Mesenchymal stem cell (in vitro differentiated cells and primary cell): ENCODE data around the gene UNKL.

Experiments
- DNase-seq: peaks from one replicate; pipeline ENCODE4 v3.0.0-alpha.2; 2013
- H2AFZ ChIP-seq: one replicate; pipeline ENCODE4 v1.6.1; 2013; ENCODE audit warnings: low read depth, mild to moderate bottlenecking, control low read depth, inconsistent platforms, low read length, moderate library complexity
- H2AK5ac ChIP-seq: 2 replicates; pipeline ENCODE4 v1.6.1; 2013; ENCODE audit warnings: low read length, moderate library complexity, mild to moderate bottlenecking, inconsistent platforms; ENCODE audit not compliant: severe bottlenecking
- H2BK120ac ChIP-seq: one replicate; pipeline ENCODE4 v1.6.1; 2013; ENCODE audit warnings: low read depth, mild to moderate bottlenecking, inconsistent platforms, low read length, moderate library complexity
- H2BK12ac ChIP-seq, 2 experiments: one replicate each; pipeline ENCODE4 v1.6.1; 2013; ENCODE audit warnings: inconsistent platforms in 2 of 2, low read length in 2 of 2, mild to moderate bottlenecking in 2 of 2, moderate library complexity in 2 of 2, control low read depth in 1 of 2
- H2BK15ac ChIP-seq: one replicate; pipeline ENCODE4 v1.6.1; 2013; ENCODE audit warnings: mild to moderate bottlenecking, low read depth, inconsistent platforms; ENCODE audit not compliant: poor library complexity, severe bottlenecking
- H2BK5ac ChIP-seq: 2 replicates; pipeline ENCODE4 v1.6.1; 2013; ENCODE audit warnings: low read depth, mild to moderate bottlenecking, low read length, control low read depth, inconsistent platforms; ENCODE audit not compliant: poor library complexity, severe bottlenecking
- H3K14ac ChIP-seq, 2 experiments: one replicate each; pipeline ENCODE4 v1.6.1; 2013; ENCODE audit warnings: inconsistent platforms in 2 of 2, low read length in 2 of 2, control low read depth in 1 of 2, mild to moderate bottlenecking in 1 of 2, moderate library complexity in 1 of 2
- H3K18ac ChIP-seq, 2 experiments: one replicate each; pipeline ENCODE4 v1.6.1; 2013; ENCODE audit warnings: inconsistent platforms in 2 of 2, low read length in 2 of 2, control low read depth in 1 of 2, low read depth in 1 of 2, mild to moderate bottlenecking in 1 of 2
- H3K23ac ChIP-seq, 2 experiments: one replicate each; pipeline ENCODE4 v1.6.1; 2013; ENCODE audit warnings: inconsistent platforms in 2 of 2, low read length in 2 of 2, mild to moderate bottlenecking in 2 of 2, moderate library complexity in 2 of 2, control low read depth in 1 of 2
- H3K27ac ChIP-seq: 2 replicates; pipeline ENCODE4 v1.5.1; 2013; ENCODE audit warnings: mild to moderate bottlenecking, moderate library complexity, low read length, control low read depth, inconsistent platforms; ENCODE audit not compliant: poor library complexity, severe bottlenecking
- H3K27me3 ChIP-seq, 2 experiments: 2 replicates each; pipeline versions ENCODE4 v1.6.1 to v1.7.0; 2013; ENCODE audit warnings: low read length in 2 of 2, mild to moderate bottlenecking in 2 of 2, moderate library complexity in 2 of 2, control low read depth in 1 of 2, inconsistent platforms in 1 of 2; ENCODE audit not compliant: control insufficient read depth in 1 of 2, insufficient read depth in 1 of 2
- H3K36me3 ChIP-seq, 2 experiments: 2 replicates each; pipeline versions ENCODE4 v1.6.1 to v1.7.0; 2013; ENCODE audit warnings: low read length in 2 of 2, control low read depth in 1 of 2, inconsistent platforms in 1 of 2, low read depth in 1 of 2, mild to moderate bottlenecking in 1 of 2; ENCODE audit not compliant: insufficient read depth in 2 of 2, control insufficient read depth in 1 of 2
- H3K4ac ChIP-seq, 2 experiments: one replicate each; pipeline ENCODE4 v1.6.1; 2013; ENCODE audit warnings: inconsistent platforms in 2 of 2, low read length in 2 of 2, mild to moderate bottlenecking in 2 of 2, moderate library complexity in 2 of 2, control low read depth in 1 of 2, low read depth in 1 of 2
- H3K4me1 ChIP-seq: 2 replicates; pipeline ENCODE4 v1.6.1; 2013; ENCODE audit warnings: low read depth, low read length, control low read depth; ENCODE audit not compliant: control insufficient read depth, insufficient read depth
- H3K4me2 ChIP-seq: 2 replicates; pipeline ENCODE4 v1.6.1; 2013; ENCODE audit warnings: low read length, mild to moderate bottlenecking, inconsistent platforms; ENCODE audit not compliant: poor library complexity, severe bottlenecking
- H3K4me3 ChIP-seq, 2 experiments: 2 replicates each; pipeline versions ENCODE4 v1.5.1 to v1.7.0; 2013; ENCODE audit warnings: low read length in 2 of 2, mild to moderate bottlenecking in 2 of 2, control low read depth in 1 of 2, low read depth in 1 of 2; ENCODE audit not compliant: insufficient read depth in 1 of 2
- H3K79me1 ChIP-seq: replicated peaks from 2 replicates; pipeline ENCODE4 v1.6.1; 2013; ENCODE audit warnings: mild to moderate bottlenecking, control low read depth, low read length, inconsistent platforms; ENCODE audit not compliant: poor library complexity, severe bottlenecking
- H3K9ac ChIP-seq: 2 replicates; pipeline ENCODE4 v1.7.0; 2013; ENCODE audit warnings: mild to moderate bottlenecking, low read length, moderate library complexity
- H3K9me3 ChIP-seq: 2 replicates; pipeline ENCODE4 v1.7.0; 2013; ENCODE audit warnings: mild to moderate bottlenecking, low read length; ENCODE audit not compliant: control insufficient read depth
- H4K8ac ChIP-seq: one replicate; pipeline ENCODE4 v1.6.1; 2013; ENCODE audit warnings: inconsistent platforms, mild to moderate bottlenecking, low read length, moderate library complexity
- H4K91ac ChIP-seq: one replicate; pipeline ENCODE4 v1.6.1; 2013; ENCODE audit warnings: mild to moderate bottlenecking, low read length, inconsistent platforms
- WGBS: methylation state at CpG from one replicate; pipeline ENCODE4 v1.1.7; 2013; ENCODE audit warnings: mixed read lengths; 5-methylcytosine and 5-hydroxymethylcytosine counted together

UNKL gene

GRCh38 chr16:1325261-1325660 lies 89.2 kb downstream of the UNKL start:
- Histone ChIP-seq H2BK5ac (no peak overlapping the region), H2AFZ (no peak overlapping the region), H3K4me1 (peaks cover 3% of the 10 kb centered on the region), H3K18ac (no peak overlapping the region), H3K23ac (no peak overlapping the region), H3K36me3 (peaks cover 47 to 70% of the 10 kb centered on the region in 2 experiments), H3K14ac (no peak overlapping the region), H3K4me2 (no peak overlapping the region), H2AK5ac (no peak overlapping the region), H4K91ac (no peak overlapping the region), H3K4me3 (no peak overlapping the region), H3K4ac (no peak overlapping the region), H3K79me1 (peaks cover 28% of the 10 kb centered on the region), H3K27me3 (peaks cover 0 to 2% of the 10 kb centered on the region in 2 experiments), H4K8ac (no peak overlapping the region), H3K9ac (no peak overlapping the region), H2BK12ac (no peak overlapping the region), H2BK15ac (no peak overlapping the region), H2BK120ac (no peak overlapping the region), H3K9me3 (no peaks in the 10 kb centered on the region), H3K27ac (no peak overlapping the region)
- no peak for DNase-seq
- 94% methylated on average over 15 of the region's 15 CpGs for WGBS

GRCh38 chr16:1324286-1324826 lies 90.1 kb downstream of the UNKL start:
- WGBS: 94% methylated on average over 21 of the region's 22 CpGs
- Histone ChIP-seq H3K36me3 (peaks cover 56 to 79% of the 10 kb centered on the region in 2 experiments), H2BK12ac (no peak overlapping the region), H3K14ac (no peak overlapping the region), H4K91ac (no peak overlapping the region), H3K79me1 (peaks cover 35% of the 10 kb centered on the region), H3K9me3 (no peaks in the 10 kb centered on the region), H2BK5ac (no peak overlapping the region), H2BK120ac (no peak overlapping the region), H4K8ac (no peak overlapping the region), H3K23ac (no peak overlapping the region), H3K9ac (no peak overlapping the region), H3K4me3 (no peak overlapping the region), H3K4me1 (no peaks in the 10 kb centered on the region), H3K27ac (no peak overlapping the region), H3K4me2 (no peak overlapping the region), H3K18ac (no peak overlapping the region), H2AK5ac (no peak overlapping the region), H3K27me3 (no peaks in the 10 kb centered on the region), H3K4ac (no peak overlapping the region), H2AFZ (no peak overlapping the region), H2BK15ac (no peak overlapping the region)
- no peak for DNase-seq

- no peak for DNase-seq
- Histone ChIP-seq H2BK12ac (no peak overlapping the region), H3K4me1 (peaks cover 2% of the 10 kb centered on the region), H3K9ac (no peak overlapping the region), H3K9me3 (no peaks in the 10 kb centered on the region), H2AK5ac (no peak overlapping the region), H3K4me3 (no peak overlapping the region), H3K27me3 (no peaks in the 10 kb centered on the region), H2AFZ (no peak overlapping the region), H3K23ac (no peak overlapping the region), H3K14ac (no peak overlapping the region), H4K91ac (peak overlapping the region; percentile 10), H3K27ac (no peak overlapping the region), H2BK120ac (no peak overlapping the region), H2BK15ac (no peak overlapping the region), H4K8ac (no peak overlapping the region), H2BK5ac (no peak overlapping the region), H3K79me1 (peaks cover 41% of the 10 kb centered on the region), H3K4ac (no peak overlapping the region), H3K4me2 (no peak overlapping the region), H3K36me3 (peaks cover 64 to 87% of the 10 kb centered on the region in 2 experiments), H3K18ac (no peak overlapping the region)
- 96% methylated on average over 35 of the region's 35 CpGs for WGBS
Observed at GRCh38 chr16:1323296-1324239, 90.9 kb downstream of the UNKL start.

GRCh38 chr16:1322407-1322806 lies 92.1 kb downstream of the UNKL start:
- no peak overlapping the region for H2BK15ac ChIP-seq
- no peak overlapping the region for H2BK120ac ChIP-seq
- no peak overlapping the region for H4K91ac ChIP-seq
- H2BK5ac ChIP-seq: no peak overlapping the region
- DNase-seq: no peak
- WGBS: 98% methylated on average over 8 of the region's 8 CpGs
- no peak overlapping the region for H3K18ac ChIP-seq
- no peak overlapping the region for H4K8ac ChIP-seq
- H3K4ac ChIP-seq: no peak overlapping the region
- H2AK5ac ChIP-seq: no peak overlapping the region
- H3K9me3 ChIP-seq: no peaks in the 10 kb centered on the region
- peaks cover 46% of the 10 kb centered on the region for H3K79me1 ChIP-seq
- no peak overlapping the region for H3K4me3 ChIP-seq
- no peaks in the 10 kb centered on the region for H3K27me3 ChIP-seq
- H3K4me1 ChIP-seq: peaks cover 2% of the 10 kb centered on the region
- no peak overlapping the region for H3K23ac ChIP-seq
- H3K4me2 ChIP-seq: no peak overlapping the region
- no peak overlapping the region for H2BK12ac ChIP-seq
- H3K9ac ChIP-seq: no peak overlapping the region
- H3K36me3 ChIP-seq: peaks cover 76 to 94% of the 10 kb centered on the region in 2 experiments
- no peak overlapping the region for H2AFZ ChIP-seq
- no peak overlapping the region for H3K14ac ChIP-seq
- no peak overlapping the region for H3K27ac ChIP-seq
